Right lobe of liver (tissue), 5 donors: Measurements from ENCODE around the gene KLF13. TPM values are rescaled to one million over a fixed set of nuclear protein-coding genes. Genes with fewer than 3 reads are reported as not detected.

Experiments used
- total RNA-seq, 6 experiments: library from RNA; depleted of rRNA in 2 of 6; stranded (reverse); fragments of >200 nt in 2 of 6; fragmentation: NEBNext Ultra II Directional in 3 of 6; extraction: Animal tissue kit (Norgen Biotek cat#: 25700) in 3 of 6; gene quantifications; one replicate each; pipeline versions ENCODE4 v1.1.0 to v1.2.4, GENCODE V29; 2016 to 2023
- donor health status: DM: no; HTN: no; CAD: no.
- donor health status: DM: no; HTN: no; CAD: no.
- donor health status: DM: no; HTN: yes; CAD: no.
- donor health status: DM: no; HTN: yes; CAD: no.

The KLF13 gene
- total RNA-seq, 6 experiments from 2014 or later, result 22.7 to 66.2 (median 28.5) TPM

Other genes with a start within 250 kb of the KLF13 start
- not detected for gene TRPM1, start 225.1 kb upstream of the KLF13 start, total RNA-seq